CD4-positive, alpha-beta T cell (primary cell): ENCODE results near the gene SUPT6H. TPM values are rescaled to one million over a fixed set of nuclear protein-coding genes. Genes with fewer than 3 reads are reported as not detected.
A peak's percentile ranks its signal among the peaks of the same experiment; 100 is the strongest.

Experiments used
- ATAC-seq: fragments of 200-7000 bp; cut with Tn5 transposase; one replicate; pipeline ENCODE4 v1.10.0; 2022; ENCODE audit warnings: mild to moderate bottlenecking; ENCODE audit not compliant: poor library complexity
- CTCF ChIA-PET: fragments of 350-600 bp; sonication (Branson Sonifier 250); formaldehyde crosslinking; loops from one replicate; lab custom pipeline; 2021; ENCODE audit warnings: antibody characterized with exemption, inconsistent platforms; lab: Charles Lee
- POLR2A ChIA-PET: fragments of 350-600 bp; sonication (Branson Sonifier 250); formaldehyde crosslinking; loops from one replicate; lab custom pipeline; 2021; ENCODE audit warnings: antibody characterized with exemption, inconsistent platforms; lab: Charles Lee
- DNase-seq, 14 experiments: peaks; one replicate each; pipeline ENCODE4 v3.0.0-alpha.2; 2013 to 2020; ENCODE audit warnings: mixed read lengths in 2 of 14
- H3K27ac ChIP-seq, 2 donors: one replicate each; pipeline versions ENCODE4 v1.5.1 to v1.7.0; 2013; ENCODE audit warnings: low read length in 2 of 2, low read depth in 1 of 2, mild to moderate bottlenecking in 1 of 2
- H3K27me3 ChIP-seq, 2 experiments: 1 replicate in 1 of 2; 2 replicates in 1 of 2; pipeline versions ENCODE4 v1.6.1 to v1.7.0; 2013; ENCODE audit warnings: low read length in 2 of 2, control low read depth in 1 of 2, mild to moderate bottlenecking in 1 of 2, moderate library complexity in 1 of 2; ENCODE audit not compliant: insufficient read depth in 2 of 2, control insufficient read depth in 1 of 2
- H3K36me3 ChIP-seq: one replicate; pipeline ENCODE4 v1.6.1; 2013; ENCODE audit warnings: low read length, control low read depth; ENCODE audit not compliant: insufficient read depth
- H3K4me1 ChIP-seq: one replicate; pipeline ENCODE4 v1.6.1; 2013; ENCODE audit warnings: low read length, control low read depth; ENCODE audit not compliant: insufficient read depth
- H3K4me3 ChIP-seq: one replicate; pipeline ENCODE4 v1.5.1; 2013; ENCODE audit warnings: mild to moderate bottlenecking, low read length, moderate library complexity
- H3K9me3 ChIP-seq, 2 experiments: 1 replicate in 1 of 2; 2 replicates in 1 of 2; pipeline versions ENCODE4 v1.6.1 to v1.7.0; 2013; ENCODE audit warnings: low read length in 2 of 2, mild to moderate bottlenecking in 2 of 2, control low read depth in 1 of 2, moderate library complexity in 1 of 2; ENCODE audit not compliant: control insufficient read depth in 1 of 2, insufficient read depth in 1 of 2
- H3K27ac Mint-ChIP-seq: one replicate; pipeline ENCODE4 v1.8.0; 2020; ENCODE audit warnings: mixed read lengths
- H3K27me3 Mint-ChIP-seq: one replicate; pipeline ENCODE4 v1.8.0; 2021; ENCODE audit warnings: mixed read lengths
- H3K36me3 Mint-ChIP-seq: one replicate; pipeline ENCODE4 v1.8.0; 2021; ENCODE audit warnings: low read depth, mixed read lengths
- H3K4me1 Mint-ChIP-seq: one replicate; pipeline ENCODE4 v1.8.0; 2021; ENCODE audit warnings: low read depth, mixed read lengths
- H3K4me3 Mint-ChIP-seq: one replicate; pipeline ENCODE4 v1.8.0; 2020; ENCODE audit warnings: mild to moderate bottlenecking, mixed read lengths
- H3K9me3 Mint-ChIP-seq: one replicate; pipeline ENCODE4 v1.8.0; 2020; ENCODE audit warnings: mixed read lengths
- intact Hi-C, 2 experiments: fragments of 100-400 bp; cut with DNase I in 1 of 2; cut with micrococcal nuclease in 1 of 2; formaldehyde crosslinking; loops; one replicate each; pipeline versions ENCODE4 v1.15.1 to v1.9.0; 2023 to 2025; cut with DNase I, micrococcal nuclease
- total RNA-seq, 174 experiments: library from RNA in 2 of 174; stranded (reverse) in 2 of 174; gene quantifications; one replicate each; pipeline ENCODE4 v1.2.3 and lab custom pipeline; 2021 to 2026
- TF ChIP-seq, protein P1 (sequence below): fragments of 200-600 bp; IDR thresholded peaks from one replicate; pipeline ENCODE4 v1.8.0; 2022; ENCODE audit warnings: antibody characterized with exemption, mild to moderate bottlenecking

SUPT6H gene
- total RNA-seq, 2 experiments from 2014 or later = 149 to 151 TPM

DNA sequence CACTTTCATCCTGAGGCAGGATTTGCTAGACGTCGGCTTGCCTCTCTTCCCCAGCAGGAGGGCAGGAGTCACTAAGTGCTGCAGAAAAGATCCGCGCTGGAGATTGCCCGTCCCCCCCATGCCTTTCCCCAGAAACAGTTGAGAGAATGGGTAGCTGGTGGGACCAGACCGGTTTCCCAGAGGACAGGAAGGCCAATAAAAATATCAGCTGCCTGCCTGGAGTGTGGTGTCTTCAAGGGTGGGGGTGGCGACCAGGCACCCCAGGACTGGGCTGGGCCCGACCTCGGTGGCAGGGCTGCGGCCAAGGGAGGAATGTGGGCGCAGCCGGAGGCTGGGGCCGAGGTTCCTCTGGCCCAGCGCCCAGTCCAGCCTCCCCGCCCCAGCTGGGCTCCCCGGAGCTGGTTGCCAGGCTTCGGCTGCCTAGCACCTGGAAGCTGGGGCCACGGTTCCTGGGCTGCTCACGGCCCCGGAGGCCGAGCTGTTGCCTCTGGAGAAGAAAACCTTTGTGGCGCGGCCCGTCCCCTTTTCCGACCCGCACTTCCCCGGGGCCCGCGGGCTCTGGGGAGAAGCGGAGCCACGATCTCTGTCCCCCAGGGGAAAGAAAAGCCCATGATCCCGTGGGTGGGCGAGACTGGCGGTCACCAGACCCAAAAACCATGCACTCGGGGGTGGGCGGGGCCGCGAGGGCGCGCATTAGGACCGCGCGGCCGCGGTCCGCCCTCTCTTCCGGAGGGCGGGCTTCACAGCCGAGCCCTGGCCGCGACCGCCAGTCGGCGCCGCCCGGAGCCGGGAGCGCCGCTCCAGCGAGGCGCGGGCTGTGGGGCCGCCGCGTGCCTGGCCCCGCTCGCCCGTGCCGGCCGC is 81.5 kb downstream of the SUPT6H start, which contains the start of gene TRAF4:
Gene TRAF4, plus strand, starts transcription at position 769 of the 861 bp plus-strand sequence. CDS start 102 bp downstream, outside the sequence.
- Mint-ChIP-seq H3K27me3 (no peaks in the 10 kb centered on the region), H3K27ac (peak within 1 kb of the TSS; percentile 88), H3K4me1 (peaks cover 27% of the 10 kb centered on the region), H3K4me3 (peak within 1 kb of the TSS; percentile 90), H3K9me3 (no peaks in the 10 kb centered on the region), H3K36me3 (peaks cover 10% of the 10 kb centered on the region)
- Histone ChIP-seq H3K9me3 (no peaks in the 10 kb centered on the region), H3K4me3 (peak within 1 kb of the TSS; percentile 76), H3K36me3 (peaks cover 13% of the 10 kb centered on the region), H3K27ac (peak within 1 kb of the TSS; percentile 72 to 88), H3K4me1 (peaks cover 59% of the 10 kb centered on the region), H3K27me3 (no peaks in the 10 kb centered on the region)
- DNase-seq = peak in 13 of 14 experiments; percentile 53 to 92 (median 67)
- ChIA-PET POLR2A (interaction anchor here (0.6 to 13.8 kb wide), 8 partner anchors 12 to 874 kb away, joined by 3 to 268 read pairs (median 3); partner anchors contain the start of genes BLTP2, FLOT2, NEK8 and RPL23A), CTCF (interaction anchor here (0.9 to 12.6 kb wide), 4 partner anchors 16 to 150 kb away, joined by 3 to 373 read pairs (median 4); partner anchors contain the start of genes NEK8, RPL23A and TLCD1)
- intact Hi-C loops = loop anchor here in 1 of 2 experiments (1.0 to 10.0 kb wide), 2 partner anchors 16 to 841 kb away; partner anchors contain the start of gene GIT1
- peak; percentile 88 for ATAC-seq
- TF ChIP-seq, protein P1, sequence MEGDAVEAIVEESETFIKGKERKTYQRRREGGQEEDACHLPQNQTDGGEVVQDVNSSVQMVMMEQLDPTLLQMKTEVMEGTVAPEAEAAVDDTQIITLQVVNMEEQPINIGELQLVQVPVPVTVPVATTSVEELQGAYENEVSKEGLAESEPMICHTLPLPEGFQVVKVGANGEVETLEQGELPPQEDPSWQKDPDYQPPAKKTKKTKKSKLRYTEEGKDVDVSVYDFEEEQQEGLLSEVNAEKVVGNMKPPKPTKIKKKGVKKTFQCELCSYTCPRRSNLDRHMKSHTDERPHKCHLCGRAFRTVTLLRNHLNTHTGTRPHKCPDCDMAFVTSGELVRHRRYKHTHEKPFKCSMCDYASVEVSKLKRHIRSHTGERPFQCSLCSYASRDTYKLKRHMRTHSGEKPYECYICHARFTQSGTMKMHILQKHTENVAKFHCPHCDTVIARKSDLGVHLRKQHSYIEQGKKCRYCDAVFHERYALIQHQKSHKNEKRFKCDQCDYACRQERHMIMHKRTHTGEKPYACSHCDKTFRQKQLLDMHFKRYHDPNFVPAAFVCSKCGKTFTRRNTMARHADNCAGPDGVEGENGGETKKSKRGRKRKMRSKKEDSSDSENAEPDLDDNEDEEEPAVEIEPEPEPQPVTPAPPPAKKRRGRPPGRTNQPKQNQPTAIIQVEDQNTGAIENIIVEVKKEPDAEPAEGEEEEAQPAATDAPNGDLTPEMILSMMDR = no peak

DNA sequence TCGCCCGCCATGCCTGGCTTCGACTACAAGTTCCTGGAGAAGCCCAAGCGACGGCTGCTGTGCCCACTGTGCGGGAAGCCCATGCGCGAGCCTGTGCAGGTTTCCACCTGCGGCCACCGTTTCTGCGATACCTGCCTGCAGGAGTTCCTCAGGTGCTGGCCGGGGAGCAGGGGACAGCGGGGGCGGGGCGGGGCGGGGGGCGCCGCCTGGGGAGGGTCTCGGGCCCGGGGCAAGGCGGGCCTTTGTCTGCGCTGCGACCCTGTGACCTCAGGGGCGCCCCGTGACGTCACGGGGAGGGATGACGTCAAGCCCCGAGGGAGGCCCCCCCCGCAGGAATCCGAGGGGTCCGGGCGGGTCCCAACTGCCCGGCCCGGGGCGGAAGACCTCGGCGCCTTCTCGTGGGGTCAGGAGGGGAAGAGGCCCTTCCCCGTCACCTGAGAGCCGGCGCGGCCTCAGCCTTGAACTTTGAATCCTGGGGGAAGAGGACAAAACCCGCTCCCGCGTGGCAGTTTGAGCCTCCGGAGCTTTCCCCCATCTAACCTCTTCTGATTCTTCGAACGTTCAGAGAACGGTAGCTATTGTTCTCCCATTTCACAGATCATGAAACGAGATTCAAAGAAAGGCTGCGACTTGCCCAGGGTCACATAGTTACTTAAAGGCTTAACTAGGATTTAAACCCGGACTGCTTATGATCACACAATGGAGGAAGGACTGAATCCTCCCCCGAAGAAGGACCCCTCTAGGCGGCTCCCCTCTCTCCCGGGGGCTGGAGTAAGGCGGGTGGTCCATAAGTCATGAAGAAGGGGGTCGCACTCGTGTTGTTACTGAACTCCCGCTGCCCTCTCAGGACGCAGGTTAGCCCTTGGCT is 82.3 kb downstream of the SUPT6H start:
- Histone ChIP-seq H3K4me3 (peak overlapping the region; percentile 76), H3K9me3 (no peaks in the 10 kb centered on the region), H3K27ac (peak overlapping the region; percentile 72 to 88), H3K36me3 (peaks cover 21% of the 10 kb centered on the region), H3K27me3 (no peaks in the 10 kb centered on the region), H3K4me1 (peaks cover 50% of the 10 kb centered on the region)
- H3K36me3 Mint-ChIP-seq = peaks cover 15% of the 10 kb centered on the region
- ChIA-PET POLR2A (interaction anchor here (0.6 to 13.8 kb wide), 11 partner anchors 16 to 208 kb away, joined by 3 to 268 read pairs (median 7); partner anchors contain the start of genes BLTP2, DHRS13, FLOT2 and NEK8), CTCF (interaction anchor here (0.9 to 12.6 kb wide), 4 partner anchors 17 to 149 kb away, joined by 3 to 373 read pairs (median 4); partner anchors contain the start of genes NEK8, RPL23A and TLCD1)
- TF ChIP-seq, protein P1 = no peak
- intact Hi-C loops = loop anchor here in 1 of 2 experiments (1.0 to 10.0 kb wide), 2 partner anchors 17 to 840 kb away; partner anchors contain the start of gene GIT1
- no peaks in the 10 kb centered on the region for H3K27me3 Mint-ChIP-seq
- peaks cover 20% of the 10 kb centered on the region for H3K4me1 Mint-ChIP-seq
- ATAC-seq (peak; percentile 39), DNase-seq (peak; percentile 39 to 83 (median 58))
- H3K4me3 Mint-ChIP-seq = peak overlapping the region; percentile 90
- H3K27ac Mint-ChIP-seq = peak overlapping the region; percentile 88
- no peaks in the 10 kb centered on the region for H3K9me3 Mint-ChIP-seq
